Fibroblast of villous mesenchyme (primary cell): ENCODE results near the gene PADI2. TPM values are rescaled to one million over a fixed set of nuclear protein-coding genes. Genes with fewer than 3 reads are reported as not detected.

ENCODE experiments used
- DNase-seq: peaks from one replicate; pipeline ENCODE4 v3.0.0-alpha.2; 2010; ENCODE audit warnings: low read depth
- H3K4me3 ChIP-seq: 2 replicates; pipeline ENCODE4 v1.5.1; 2011; ENCODE audit warnings: low read depth, mild to moderate bottlenecking, low read length
- total RNA-seq: library from RNA; depleted of rRNA; stranded (reverse); fragments of >200 nt; gene quantifications from 2 replicates; pipeline ENCODE4 v1.2.3, GENCODE V29; 2012
- TF ChIP-seq, protein P1 (sequence below): IDR thresholded peaks from 2 replicates; pipeline ENCODE4 v1.5.1; 2012; ENCODE audit warnings: low read depth, mild to moderate bottlenecking, low read length; ENCODE audit not compliant: insufficient read depth

PADI2 gene
- total RNA-seq, 1 donor, result 0.43 TPM

DNA sequence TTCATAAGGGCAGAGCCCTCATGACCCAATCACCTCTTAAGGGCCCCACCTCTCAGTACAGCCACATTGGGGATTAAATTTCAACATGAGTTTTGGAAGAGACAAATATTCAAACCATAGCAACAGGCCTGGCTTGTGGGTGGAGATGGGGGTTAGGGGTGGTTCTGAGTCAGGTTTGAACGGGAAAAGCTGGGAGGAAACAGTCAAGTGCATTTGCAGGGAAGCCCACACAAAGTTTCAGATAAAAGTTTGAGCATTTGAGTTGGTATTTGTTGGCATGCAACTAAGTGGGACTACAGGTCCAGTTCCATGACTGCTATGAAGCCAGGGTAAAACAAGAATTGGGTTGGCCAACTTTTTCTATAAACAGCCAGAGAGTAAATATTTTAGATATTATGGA, 21.0 kb upstream of the PADI2 start:
- no peak overlapping the region for H3K4me3 ChIP-seq
- no peak for DNase-seq
- TF ChIP-seq, protein P1, sequence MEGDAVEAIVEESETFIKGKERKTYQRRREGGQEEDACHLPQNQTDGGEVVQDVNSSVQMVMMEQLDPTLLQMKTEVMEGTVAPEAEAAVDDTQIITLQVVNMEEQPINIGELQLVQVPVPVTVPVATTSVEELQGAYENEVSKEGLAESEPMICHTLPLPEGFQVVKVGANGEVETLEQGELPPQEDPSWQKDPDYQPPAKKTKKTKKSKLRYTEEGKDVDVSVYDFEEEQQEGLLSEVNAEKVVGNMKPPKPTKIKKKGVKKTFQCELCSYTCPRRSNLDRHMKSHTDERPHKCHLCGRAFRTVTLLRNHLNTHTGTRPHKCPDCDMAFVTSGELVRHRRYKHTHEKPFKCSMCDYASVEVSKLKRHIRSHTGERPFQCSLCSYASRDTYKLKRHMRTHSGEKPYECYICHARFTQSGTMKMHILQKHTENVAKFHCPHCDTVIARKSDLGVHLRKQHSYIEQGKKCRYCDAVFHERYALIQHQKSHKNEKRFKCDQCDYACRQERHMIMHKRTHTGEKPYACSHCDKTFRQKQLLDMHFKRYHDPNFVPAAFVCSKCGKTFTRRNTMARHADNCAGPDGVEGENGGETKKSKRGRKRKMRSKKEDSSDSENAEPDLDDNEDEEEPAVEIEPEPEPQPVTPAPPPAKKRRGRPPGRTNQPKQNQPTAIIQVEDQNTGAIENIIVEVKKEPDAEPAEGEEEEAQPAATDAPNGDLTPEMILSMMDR, result no peak

DNA sequence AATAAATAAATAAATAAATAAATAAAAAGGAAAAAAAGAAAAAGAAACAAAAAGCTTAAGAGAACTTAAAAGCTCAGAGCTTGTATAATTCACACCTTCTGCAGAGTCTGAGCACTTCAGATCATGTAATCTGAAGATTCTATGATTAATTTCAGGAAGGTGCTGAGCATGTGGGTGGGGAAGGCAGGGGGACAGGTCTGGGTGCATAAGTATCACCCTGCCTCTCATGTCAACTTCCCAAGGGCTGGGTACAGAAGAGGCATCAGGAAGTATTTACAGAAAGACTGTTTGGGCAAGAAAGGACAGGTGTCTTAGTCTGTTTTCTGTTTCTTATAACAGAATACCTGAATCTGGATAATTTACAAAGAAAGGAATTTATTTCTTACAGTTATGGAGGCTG, 20.4 kb upstream of the PADI2 start:
- no peak for DNase-seq
- H3K4me3 ChIP-seq, result no peak overlapping the region
- TF ChIP-seq, protein P1, result no peak

DNA sequence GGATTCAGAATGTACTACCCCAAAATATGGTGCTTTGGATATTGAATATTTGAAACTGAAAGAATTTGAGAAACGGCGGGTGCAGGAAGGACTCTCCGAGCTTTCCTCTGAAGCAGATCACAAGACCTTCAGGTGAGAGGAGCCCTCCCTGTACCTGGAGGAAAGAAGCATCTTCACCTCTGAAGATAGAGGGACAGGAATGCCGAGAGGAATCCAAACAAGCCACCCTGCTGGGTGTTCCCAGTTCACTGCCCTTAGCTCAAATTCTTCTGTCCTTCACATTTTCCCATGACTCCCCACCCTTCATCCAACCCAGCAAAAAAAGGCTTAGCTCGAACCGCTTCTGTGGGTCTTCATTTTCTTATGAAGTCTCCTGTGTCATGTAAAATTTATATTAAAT, 18.2 kb upstream of the PADI2 start:
- TF ChIP-seq, protein P1, result no peak
- no peak overlapping the region for H3K4me3 ChIP-seq
- DNase-seq, result no peak

DNA sequence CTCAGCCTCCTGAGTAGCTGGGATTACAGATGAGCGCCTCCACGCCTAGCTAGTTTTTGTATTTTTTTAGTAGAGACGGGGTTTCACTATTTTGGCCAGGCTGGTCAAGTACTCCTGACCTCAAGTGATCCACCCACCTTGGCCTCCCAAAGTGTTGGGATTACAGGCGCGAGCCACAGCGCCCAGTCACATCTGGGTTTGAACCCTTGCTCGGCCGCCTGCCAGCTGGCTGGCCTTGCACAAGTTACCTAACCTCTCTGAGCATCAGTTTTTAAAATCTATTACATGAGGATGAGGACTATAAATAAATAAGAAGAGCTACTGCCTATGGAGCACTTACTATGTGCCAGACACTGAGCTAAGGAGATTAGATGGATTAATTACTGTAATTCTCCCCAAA, 17.7 kb upstream of the PADI2 start:
- TF ChIP-seq, protein P1, result no peak
- peak; percentile 29 for DNase-seq
- no peak overlapping the region for H3K4me3 ChIP-seq

DNA sequence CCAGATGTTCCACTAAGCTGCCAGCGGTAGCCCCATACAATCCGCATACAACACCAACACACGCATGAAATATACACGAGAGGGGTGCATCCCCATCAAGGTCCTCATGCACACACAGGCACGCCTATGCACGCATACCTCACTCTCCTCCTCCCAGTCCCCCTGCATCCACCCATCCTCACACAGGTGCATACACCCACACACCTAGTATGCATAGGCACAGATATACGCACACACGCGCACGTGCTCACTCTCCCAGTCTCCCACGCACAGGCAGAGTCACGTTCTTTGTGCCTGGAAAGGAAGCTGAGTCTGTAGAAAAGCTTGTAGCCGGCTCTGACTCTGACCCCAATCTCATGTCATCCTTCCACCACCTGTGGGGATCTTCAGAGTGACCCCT, 16.9 kb upstream of the PADI2 start:
- TF ChIP-seq, protein P1, result no peak
- no peak overlapping the region for H3K4me3 ChIP-seq
- no peak for DNase-seq

DNA sequence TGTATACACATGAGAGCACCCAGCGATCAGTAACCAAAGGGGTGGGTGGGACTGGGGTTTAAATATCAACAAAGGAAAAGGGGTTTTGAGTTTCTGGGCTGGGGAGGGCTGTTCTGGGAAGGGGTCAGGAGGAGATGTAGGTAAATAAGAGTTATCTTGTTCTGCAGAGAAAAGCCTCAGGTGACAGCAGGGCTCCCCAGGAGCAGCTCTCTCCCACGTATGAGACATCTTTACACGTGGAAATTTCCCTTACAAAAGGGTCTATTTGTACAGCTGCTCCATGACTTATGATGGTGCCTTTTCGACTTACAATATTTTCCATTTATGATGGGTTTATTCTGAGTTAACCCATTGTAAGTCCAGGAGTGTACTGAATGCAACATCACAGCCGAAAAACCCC, 16.3 kb upstream of the PADI2 start:
- DNase-seq, result no peak
- no peak overlapping the region for H3K4me3 ChIP-seq
- TF ChIP-seq, protein P1, result no peak

DNA sequence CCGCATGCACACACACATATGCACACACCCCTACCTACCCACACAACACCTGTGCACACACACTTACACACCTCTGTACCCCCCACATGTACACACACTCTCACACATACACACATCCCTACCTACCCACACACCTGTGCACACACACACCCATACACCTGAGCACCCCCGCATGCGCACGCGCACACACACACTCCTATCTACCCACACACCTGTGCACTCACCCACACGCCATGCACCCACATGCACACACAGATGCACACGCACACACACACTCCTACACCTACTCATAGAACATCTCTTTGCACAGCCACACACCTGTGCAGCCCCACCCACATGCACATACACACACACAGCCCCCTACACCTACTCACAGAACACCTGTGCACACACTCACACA, 15.5 kb upstream of the PADI2 start:
- DNase-seq, result no peak
- TF ChIP-seq, protein P1, result no peak
- no peak overlapping the region for H3K4me3 ChIP-seq
